NCI-H2227 treated with DMSO at 0.1 percent for 48 hours (cell line): ENCODE results near the gene RHCE.
"Not testable (repeated sequence)": the region's sequence is repeated elsewhere in the genome, so short reads cannot be mapped to it uniquely, and the experiment has no call there.

ENCODE experiments used
- DNase-seq: peaks from one replicate; lab custom pipeline; 2025; lab: John Stamatoyannopoulos, UW

RHCE gene

GRCh38 chr1:25397549-25397948 is 23.1 kb downstream of the RHCE start:
- not testable (repeated sequence) for DNase-seq

- DNase-seq = no peak
Observed at GRCh38 chr1:25392841-25393240, 27.8 kb downstream of the RHCE start.

GRCh38 chr1:25389721-25390120 is 30.9 kb downstream of the RHCE start:
- DNase-seq = not testable (repeated sequence)

DNA sequence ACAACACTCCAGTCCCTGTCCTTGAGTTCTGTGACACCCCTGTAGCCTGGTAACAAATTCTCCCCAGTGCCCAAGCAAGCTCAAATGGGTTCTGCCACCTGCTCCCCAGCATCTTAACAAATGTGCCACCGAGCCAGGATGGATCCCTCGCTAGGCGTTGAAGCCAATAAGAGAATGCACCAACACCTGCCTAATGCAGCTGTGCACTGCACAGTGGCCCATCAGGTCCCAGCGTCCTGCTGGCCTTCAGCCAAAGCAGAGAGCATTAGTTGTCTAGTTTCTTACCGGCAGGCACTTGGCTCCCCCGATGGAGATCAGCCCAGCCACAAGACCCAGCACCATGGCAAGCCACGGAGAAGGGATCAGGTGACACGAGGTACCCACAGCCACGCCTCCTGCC is 31.9 kb downstream of the RHCE start:
- DNase-seq = not testable (repeated sequence)

- DNase-seq = not testable (repeated sequence)
Observed at GRCh38 chr1:25387096-25387495, 33.5 kb downstream of the RHCE start.

DNA sequence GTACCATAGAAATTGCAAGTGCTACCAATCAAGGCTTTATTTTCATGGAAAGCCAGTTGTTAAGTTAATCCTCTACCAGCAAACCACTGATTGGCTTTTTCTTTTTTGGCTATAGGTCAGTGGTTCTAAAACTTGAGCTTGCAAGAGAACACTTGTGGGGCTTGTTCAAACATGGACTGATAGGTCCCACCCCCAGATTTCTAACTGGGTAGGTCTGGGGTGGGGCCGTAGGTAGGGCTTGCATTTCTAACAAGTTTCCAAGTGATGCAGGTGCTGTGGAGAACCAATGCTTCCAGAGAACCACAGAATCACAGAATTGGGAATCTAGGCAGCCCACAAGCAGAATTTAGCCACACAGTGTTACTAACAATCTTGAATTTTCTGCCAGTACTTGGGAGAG is 36.8 kb downstream of the RHCE start:
- not testable (repeated sequence) for DNase-seq

- DNase-seq = not testable (repeated sequence)
Observed at GRCh38 chr1:25383090-25383489, 37.5 kb downstream of the RHCE start.

DNA sequence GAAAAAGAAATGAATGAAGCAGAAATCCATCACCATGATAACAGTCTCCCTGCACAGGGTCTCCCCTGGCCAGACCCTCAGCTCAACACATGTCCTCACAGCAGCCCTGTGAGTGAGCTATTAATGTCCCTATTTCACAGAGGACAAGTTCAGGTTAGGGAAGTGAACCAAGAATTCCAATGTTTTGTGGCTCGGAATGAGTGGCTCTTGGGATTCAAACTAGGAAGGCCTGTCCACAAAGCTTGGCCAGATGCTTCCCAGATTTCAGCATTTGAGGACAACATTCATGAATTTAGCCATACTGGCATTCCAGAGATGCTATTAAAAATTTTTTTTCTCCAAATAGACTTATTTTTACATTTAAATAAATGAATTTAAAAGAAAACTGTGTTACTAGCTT is 38.1 kb downstream of the RHCE start:
- not testable (repeated sequence) for DNase-seq

DNA sequence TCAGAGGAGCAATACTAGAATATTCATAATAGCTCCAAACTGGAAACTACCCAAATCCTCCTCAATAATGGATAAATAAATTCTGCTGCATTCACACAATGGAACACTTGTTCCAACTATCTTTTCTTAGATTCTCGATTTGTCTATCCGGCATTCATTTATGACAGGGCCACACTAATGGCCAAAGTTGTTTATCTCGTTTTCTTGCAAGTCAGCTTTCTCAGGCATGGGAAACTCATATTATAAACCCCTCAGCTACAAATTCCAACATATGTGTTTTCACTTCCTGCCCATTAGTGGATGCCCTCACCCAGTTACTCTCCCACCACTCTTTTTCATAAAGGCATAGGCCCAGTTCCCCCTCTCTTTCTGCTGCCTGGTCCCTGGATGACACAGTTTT is 42.3 kb downstream of the RHCE start:
- not testable (repeated sequence) for DNase-seq

- DNase-seq = not testable (repeated sequence)
Observed at GRCh38 chr1:25371757-25372156, 48.9 kb downstream of the RHCE start.

DNA sequence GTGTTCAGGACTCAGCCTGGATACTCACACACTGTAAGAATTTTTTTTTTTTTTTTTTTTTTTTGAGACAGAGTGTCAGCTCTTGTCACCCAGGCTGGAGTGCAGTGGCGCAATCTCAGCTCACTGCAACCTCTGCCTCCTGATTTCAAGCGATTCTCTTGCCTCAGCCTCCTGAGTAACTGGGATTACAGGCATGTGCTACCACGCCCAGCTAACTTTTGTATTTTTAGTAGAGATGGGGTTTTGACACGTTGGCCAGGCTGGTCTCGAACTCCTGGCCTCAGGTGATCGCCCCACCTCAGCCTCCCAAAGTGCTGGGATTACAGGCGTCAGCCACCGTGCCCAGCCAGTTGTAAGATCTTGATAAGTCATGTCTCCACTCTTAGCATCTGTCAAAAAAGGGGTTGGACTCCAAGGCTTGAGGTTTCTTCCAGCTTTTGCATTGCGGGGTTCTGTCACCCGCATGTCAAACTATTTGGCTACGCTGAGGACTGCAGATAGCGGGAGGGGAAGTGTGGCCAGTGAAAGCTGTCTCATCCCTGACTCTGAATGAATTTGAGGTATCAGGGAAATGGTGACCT is 50.8 kb downstream of the RHCE start:
- DNase-seq = not testable (repeated sequence)

DNA sequence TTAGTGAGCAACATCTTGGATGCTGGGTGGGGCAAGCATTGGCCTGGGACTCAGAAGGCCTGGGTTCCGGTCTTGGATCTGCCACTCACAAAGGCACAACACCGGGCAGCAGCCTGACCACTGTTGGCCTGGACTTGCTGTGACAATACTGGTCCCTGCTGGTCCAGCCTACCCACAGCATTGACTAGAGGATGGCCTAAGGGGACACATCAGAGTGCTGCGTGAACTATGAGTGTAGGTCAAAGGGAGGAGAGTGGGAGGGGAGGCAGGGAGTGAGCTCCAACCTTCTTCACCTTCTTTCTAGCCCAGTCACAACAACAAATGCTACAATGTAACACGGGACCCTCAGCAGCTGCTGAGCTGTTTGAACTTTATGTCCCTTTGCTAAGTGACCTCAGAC is 51.4 kb downstream of the RHCE start:
- DNase-seq = no peak

GRCh38 chr1:25362634-25363559 is 57.7 kb downstream of the RHCE start:
- DNase-seq = not testable (repeated sequence)

DNA sequence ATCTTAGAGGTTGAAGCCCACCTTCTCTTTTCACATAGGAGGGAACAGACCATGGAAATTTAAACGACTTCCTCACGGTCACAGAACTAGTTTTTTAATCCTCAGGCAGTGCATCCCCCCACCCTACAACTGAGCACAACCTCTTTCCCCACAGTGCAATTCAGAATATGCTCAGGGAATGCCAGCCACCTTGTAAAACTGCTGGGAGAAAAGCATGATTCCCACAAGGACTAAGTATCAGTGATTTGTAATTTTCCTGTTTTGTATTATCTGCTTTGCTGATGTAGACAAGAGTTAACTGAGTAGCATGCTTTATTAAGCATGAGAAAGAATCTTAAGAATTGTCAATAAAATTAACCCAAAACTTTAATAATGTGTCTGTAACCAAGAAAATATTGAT is 58.7 kb downstream of the RHCE start:
- DNase-seq = no peak

DNA sequence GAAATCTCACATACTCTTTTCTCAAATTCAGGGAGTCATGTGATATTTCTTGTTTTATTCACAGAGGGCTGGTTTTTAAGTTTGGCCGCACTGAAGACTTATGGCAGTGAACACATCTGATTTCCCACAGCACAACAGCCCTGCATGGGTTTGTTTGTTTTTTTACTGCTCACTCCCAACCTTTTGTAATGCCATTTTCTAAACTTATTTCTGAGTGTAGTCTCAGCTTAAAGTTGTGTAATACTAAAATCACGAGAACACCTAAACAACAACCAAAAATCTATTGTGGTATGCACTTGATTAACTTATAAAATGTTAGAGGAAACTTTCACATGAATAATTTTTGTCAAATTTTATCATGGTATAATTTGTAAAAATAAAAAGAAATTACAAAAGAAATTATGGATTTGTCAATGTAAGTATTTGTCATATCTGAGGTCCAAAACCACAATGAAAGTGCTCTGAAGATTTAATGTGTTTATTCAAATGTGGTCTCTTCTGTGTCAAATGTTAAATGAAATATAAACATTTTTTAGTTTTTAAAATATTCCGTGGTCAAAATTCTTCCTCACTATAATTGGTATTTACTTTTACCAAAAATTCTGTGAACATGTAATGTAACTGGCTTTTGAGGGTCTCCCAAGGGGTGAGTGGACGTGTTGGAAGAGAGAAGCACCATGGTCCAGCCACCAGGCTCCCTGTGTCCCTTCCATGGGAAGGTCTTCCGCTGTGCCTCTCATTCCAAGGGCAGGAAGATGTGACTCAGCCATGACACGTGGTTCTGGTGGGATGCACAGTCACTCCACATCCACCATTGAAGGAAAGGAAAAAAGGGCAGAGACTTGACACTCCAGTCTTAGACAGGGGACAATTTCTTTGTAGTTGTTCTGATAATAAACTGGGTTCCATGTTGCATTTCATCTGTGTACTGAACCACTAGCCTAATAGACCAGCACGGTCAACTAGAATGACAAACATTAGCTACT is 59.7 kb downstream of the RHCE start:
- DNase-seq = no peak

- DNase-seq = no peak
Observed at GRCh38 chr1:25356848-25357247, 63.8 kb downstream of the RHCE start.

GRCh38 chr1:25356441-25356840 is 64.2 kb downstream of the RHCE start:
- no peak for DNase-seq

- no peak for DNase-seq
Observed at GRCh38 chr1:25355841-25356395, 64.7 kb downstream of the RHCE start.

GRCh38 chr1:25349606-25350005 is 71.0 kb downstream of the RHCE start:
- DNase-seq = no peak

DNA sequence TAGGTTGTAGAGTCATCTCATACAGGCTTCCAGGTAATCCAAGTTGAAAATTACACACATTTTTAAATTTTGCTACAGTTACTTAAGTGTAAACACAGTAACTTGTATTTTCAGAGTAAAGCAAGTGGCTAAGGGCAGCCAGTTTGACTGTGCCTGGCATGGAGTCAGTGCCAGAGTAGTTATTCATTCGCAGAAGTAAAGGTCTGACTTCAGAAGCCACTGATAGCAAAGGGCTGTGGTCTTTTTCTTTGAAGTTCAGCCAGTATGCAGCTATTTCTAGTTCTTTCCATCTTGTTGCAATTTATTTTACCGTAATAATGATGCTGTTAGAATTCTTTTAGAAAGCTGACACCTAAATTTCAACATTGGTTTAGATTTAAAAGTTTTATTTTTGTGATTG is 73.1 kb downstream of the RHCE start:
- DNase-seq = no peak

DNA sequence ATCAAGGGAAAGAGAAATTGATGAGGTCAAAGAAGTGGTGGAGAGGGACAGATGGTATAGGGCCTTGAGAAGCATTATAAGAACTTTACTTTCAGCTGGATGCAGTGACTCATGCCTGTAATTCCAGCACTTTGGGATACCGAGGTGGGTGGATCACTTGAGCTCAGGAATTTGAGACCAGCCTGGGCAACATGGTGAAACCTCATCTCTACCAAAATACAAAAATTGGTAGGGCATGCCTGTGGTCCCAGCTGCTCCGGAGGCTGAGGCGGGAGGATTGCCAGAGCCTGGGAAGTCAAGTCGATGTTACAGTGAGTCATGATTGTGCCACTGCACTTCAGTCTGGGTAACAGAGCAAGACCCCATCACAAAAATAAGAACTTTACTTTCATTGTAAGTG is 76.8 kb downstream of the RHCE start:
- no peak for DNase-seq

DNA sequence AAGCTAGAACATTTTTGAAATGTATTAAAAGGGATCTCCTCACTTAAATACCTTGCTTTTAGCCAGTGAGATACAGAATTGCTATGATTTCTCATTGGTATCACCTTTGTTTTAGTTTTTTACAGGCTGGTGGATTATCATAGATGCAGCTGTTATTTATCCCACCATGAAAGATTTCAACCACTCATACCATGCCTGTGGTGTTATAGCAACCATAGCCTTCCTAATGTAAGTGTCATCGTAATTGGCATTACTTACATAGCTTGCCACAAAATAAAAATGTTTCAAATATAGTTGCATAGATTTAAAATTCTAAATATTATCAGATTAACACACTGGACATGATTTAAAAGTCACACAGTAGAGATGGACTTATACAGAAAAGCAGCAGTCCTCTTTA is 77.8 kb downstream of the RHCE start:
- DNase-seq = no peak
